Measurements from ENCODE around the gene RAB44. TPM values are rescaled to one million over a fixed set of nuclear protein-coding genes. Genes with fewer than 3 reads are reported as not detected.

The RAB44 gene
- total and polyA plus RNA-seq, 2 of the 13 experiments (the other 11 are each of a cell fraction or from before 2014, with no cell fraction given), result not detected

- TF ChIP-seq AGO2 (optimal IDR thresholded peaks at IDR 0.05; ENCODE audit: low read depth, low read length) (no peak), JUND (CRISPR knock-in tag; IDR thresholded peaks at IDR 0.05) (peak; percentile 40; the same call in 1 of the 2 replicates), KDM5A (IDR thresholded peaks at IDR 0.05; ENCODE audit: borderline replicate concordance, low read length) (no peak)
- WGBS (ENCODE audit: low lambda C conversion rate), result 99% methylated on average over 7 of the region's 7 CpGs
- no peak overlapping the region for H3K27ac ChIP-seq (ENCODE audit: extremely low read length, insufficient read depth, low read length)
- H2AFZ ChIP-seq (ENCODE audit: low read length), result no peak overlapping the region
- H3K9ac ChIP-seq (ENCODE audit: insufficient read depth, low read depth, low read length), result no peak overlapping the region
- FAIRE-seq, result no peak
- ChIA-PET POLR2A (interaction anchor here (6.4 to 6.8 kb wide), 2 partner anchors 9 to 32 kb away, joined by 109 to 383 read pairs; no protein-coding TSS in a partner anchor), CTCF (ENCODE audit: low intra/inter-chr PET ratio, low total read pairs) (no interaction called here)
- no peak for ATAC-seq
- H3K36me3 ChIP-seq (replicated peaks in 1 of 2; ENCODE audit: control insufficient read depth in 1 of 2, insufficient read depth in 2 of 2, low read length in 2 of 2), result no peaks in the 10 kb centered on the region
- H4K20me1 ChIP-seq (ENCODE audit: insufficient read depth, low read length), result peaks cover 14% of the 10 kb centered on the region; the same call in 1 of the 2 replicates
- H3K79me2 ChIP-seq (ENCODE audit: insufficient read depth, low read length), result peaks cover 32% of the 10 kb centered on the region
- no peak for DNase-seq (ENCODE audit: low spot score)
- H3K27me3 ChIP-seq (ENCODE audit: control insufficient read depth in 1 of 2, insufficient read depth in 2 of 2, low read length in 2 of 2), result peaks cover 0 to 6% of the 10 kb centered on the region in 2 experiments; a peak in 1 of 5 replicates
- in situ Hi-C loops (cut with HindIII; ENCODE audit: extremely low pct_ligation_motif_present, low pct_unique_long_range_greater_than_20kb), result no loop called here
- H3K4me1 ChIP-seq (ENCODE audit: insufficient read depth, low read length), result peaks cover 69% of the 10 kb centered on the region
- BruUV-seq (replicated peaks), result no TSS peak
- intact Hi-C loops (cut with micrococcal nuclease; ENCODE audit: unreplicated experiment), result loop anchor here (10.0 kb wide), 1 partner anchor 210 kb away; the partner anchor contains the start of gene C6orf89
- H3K4me2 ChIP-seq (ENCODE audit: low read depth, low read length), result no peak overlapping the region
- no peaks in the 10 kb centered on the region for H3K9me3 ChIP-seq (ENCODE audit: low read length)
- no peak overlapping the region for H3K4me3 ChIP-seq (replicated peaks in 1 of 3; ENCODE audit: insufficient read depth in 1 of 3, low read depth in 2 of 3, low read length in 3 of 3)
Observed at GRCh38 chr6:36674942-36675341, 22.7 kb upstream of the RAB44 start.

- Histone ChIP-seq H4K20me1 (ENCODE audit: insufficient read depth, low read length) (peaks cover 29% of the 10 kb centered on the region), H3K4me2 (ENCODE audit: low read depth, low read length) (peak overlapping the region; percentile 97), H3K27ac (ENCODE audit: extremely low read length, insufficient read depth, low read length) (peak overlapping the region; percentile 92), H3K36me3 (replicated peaks in 1 of 2; ENCODE audit: control insufficient read depth in 1 of 2, insufficient read depth in 2 of 2, low read length in 2 of 2) (no peaks in the 10 kb centered on the region), H2AFZ (ENCODE audit: low read length) (no peak overlapping the region), H3K9me3 (ENCODE audit: low read length) (no peaks in the 10 kb centered on the region), H3K27me3 (ENCODE audit: control insufficient read depth in 1 of 2, insufficient read depth in 2 of 2, low read length in 2 of 2) (peaks cover 0 to 6% of the 10 kb centered on the region in 2 experiments; a peak in 1 of 5 replicates), H3K4me1 (ENCODE audit: insufficient read depth, low read length) (peaks cover 64% of the 10 kb centered on the region), H3K9ac (ENCODE audit: insufficient read depth, low read depth, low read length) (peak overlapping the region; percentile 95), H3K4me3 (replicated peaks in 1 of 3; ENCODE audit: insufficient read depth in 1 of 3, low read depth in 2 of 3, low read length in 3 of 3) (peak overlapping the region; percentile 51 to 99 (median 64)), H3K79me2 (ENCODE audit: insufficient read depth, low read length) (peaks cover 42% of the 10 kb centered on the region)
- intact Hi-C loops (cut with micrococcal nuclease; ENCODE audit: unreplicated experiment), result loop anchor here (2.0 to 10.0 kb wide), 2 partner anchors 34 to 208 kb away; partner anchors contain the start of gene C6orf89
- ChIA-PET POLR2A (interaction anchor here (0.8 to 6.8 kb wide), 15 partner anchors 10 to 545 kb away, joined by 3 to 383 read pairs (median 6); partner anchors contain the start of gene SRSF3), CTCF (ENCODE audit: low intra/inter-chr PET ratio, low total read pairs) (no interaction called here)
- DNase-seq (ENCODE audit: low spot score), result peak; percentile 81
- in situ Hi-C loops (cut with HindIII; ENCODE audit: extremely low pct_ligation_motif_present, low pct_unique_long_range_greater_than_20kb), result no loop called here
- 4% methylated on average over 4 of the region's 4 CpGs for WGBS (ENCODE audit: low lambda C conversion rate)
- no peak for ATAC-seq
- BruUV-seq (replicated peaks), result TSS peak; percentile 80
- FAIRE-seq, result peak; percentile 72
- 0 out of 2 replicates have a peak, but pooled peaks have one; percentile 11 for TF ChIP-seq MZF1 (CRISPR knock-in tag; IDR thresholded peaks at IDR 0.05; ENCODE audit: borderline replicate concordance)
- TF ChIP-seq ZNF598 (CRISPR knock-in tag; IDR thresholded peaks at IDR 0.05; ENCODE audit: borderline replicate concordance), result peak; percentile 19; the same call in 1 of the 2 replicates
- peak; percentile 30; the same call in 1 of the 2 replicates for TF ChIP-seq GATA4 (IDR thresholded peaks at IDR 0.05; ENCODE audit: borderline replicate concordance, low read depth)
- no peak for TF ChIP-seq ZEB1 (IDR thresholded peaks at IDR 0.05; ENCODE audit: insufficient replicate concordance, low read depth)
- TF ChIP-seq, protein P1, sequence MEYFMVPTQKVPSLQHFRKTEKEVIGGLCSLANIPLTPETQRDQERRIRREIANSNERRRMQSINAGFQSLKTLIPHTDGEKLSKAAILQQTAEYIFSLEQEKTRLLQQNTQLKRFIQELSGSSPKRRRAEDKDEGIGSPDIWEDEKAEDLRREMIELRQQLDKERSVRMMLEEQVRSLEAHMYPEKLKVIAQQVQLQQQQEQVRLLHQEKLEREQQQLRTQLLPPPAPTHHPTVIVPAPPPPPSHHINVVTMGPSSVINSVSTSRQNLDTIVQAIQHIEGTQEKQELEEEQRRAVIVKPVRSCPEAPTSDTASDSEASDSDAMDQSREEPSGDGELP (IDR thresholded peaks at IDR 0.05; ENCODE audit: borderline replicate concordance, low read depth), result peak; percentile 14; the same call in 1 of the 2 replicates
- TF ChIP-seq ZIK1 (CRISPR knock-in tag; IDR thresholded peaks at IDR 0.05; ENCODE audit: borderline replicate concordance, low read depth), result no peak
- no peak for TF ChIP-seq ZBTB8A (CRISPR knock-in tag; IDR thresholded peaks at IDR 0.05; ENCODE audit: borderline replicate concordance, low read depth)
Observed at GRCh38 chr6:36676141-36677058, 21.2 kb upstream of the RAB44 start.
